Activated B cell treated with CpG ODN at 0.5 μM for 24 hours (primary cell): ENCODE results near the gene GIMAP8. TPM values are rescaled to one million over a fixed set of nuclear protein-coding genes. Genes with fewer than 3 reads are reported as not detected.
A peak's percentile ranks its signal among the peaks of the same experiment; 100 is the strongest.

Source experiments
- ATAC-seq: fragments of 200-7000 bp; cut with Tn5 transposase; one replicate; pipeline ENCODE4 v1.10.0; 2021; ENCODE audit warnings: low read depth, mild to moderate bottlenecking, moderate library complexity
- CTCF ChIA-PET: fragments of 350-600 bp; sonication (Branson Sonifier 250); formaldehyde crosslinking; loops from one replicate; lab custom pipeline; 2021; ENCODE audit warnings: antibody characterized with exemption; lab: Charles Lee
- POLR2A ChIA-PET: fragments of 350-600 bp; sonication (Branson Sonifier 250); formaldehyde crosslinking; loops from one replicate; lab custom pipeline; 2021; ENCODE audit warnings: antibody characterized with exemption; lab: Charles Lee
- DNase-seq: peaks from one replicate; pipeline ENCODE4 v3.0.0; 2022
- H3K27ac Mint-ChIP-seq: one replicate; pipeline ENCODE4 v1.8.0; 2020; ENCODE audit warnings: mixed read lengths
- H3K27me3 Mint-ChIP-seq: one replicate; pipeline ENCODE4 v1.8.0; 2021; ENCODE audit warnings: mixed read lengths
- H3K36me3 Mint-ChIP-seq: one replicate; pipeline ENCODE4 v1.8.0; 2021; ENCODE audit warnings: low read depth, mixed read lengths
- H3K4me1 Mint-ChIP-seq: one replicate; pipeline ENCODE4 v1.8.0; 2021; ENCODE audit warnings: mixed read lengths
- H3K4me3 Mint-ChIP-seq: one replicate; pipeline ENCODE4 v1.8.0; 2020; ENCODE audit warnings: mild to moderate bottlenecking, mixed read lengths
- H3K9me3 Mint-ChIP-seq: one replicate; pipeline ENCODE4 v1.8.0; 2020; ENCODE audit warnings: mixed read lengths
- CTCF ChIP-seq: fragments of 200-600 bp; IDR thresholded peaks from one replicate; pipeline ENCODE4 v1.8.0; 2022; ENCODE audit warnings: antibody characterized with exemption, mild to moderate bottlenecking
- intact Hi-C: fragments of 100-400 bp; cut with micrococcal nuclease; formaldehyde crosslinking; loops from one replicate; pipeline ENCODE4 v1.15.1; 2024
- total RNA-seq: library from RNA; stranded (reverse); gene quantifications from 2 replicates; pipeline ENCODE4 v1.2.3, GENCODE V29; 2022

Gene GIMAP8
- total RNA-seq, 1 donor from 2014 or later: not detected

GRCh38 chr7:150415161-150416153 is 35.0 kb upstream of the GIMAP8 start:
- Mint-ChIP-seq H3K9me3 (no peaks in the 10 kb centered on the region), H3K27me3 (no peaks in the 10 kb centered on the region), H3K4me3 (no peak overlapping the region), H3K27ac (no peak overlapping the region), H3K36me3 (peaks cover 25% of the 10 kb centered on the region), H3K4me1 (peaks cover 16% of the 10 kb centered on the region)
- CTCF ChIA-PET: no interaction called here
- intact Hi-C loops: no loop called here
- no peak for ATAC-seq
- DNase-seq: no peak
- POLR2A ChIA-PET: interaction anchor here (0.6 to 1.3 kb wide), 2 partner anchors 49 to 91 kb away, joined by 3 read pairs; no protein-coding TSS in a partner anchor
- no peak for TF ChIP-seq CTCF

- ATAC-seq (no peak), DNase-seq (no peak)
- peaks cover 9% of the 10 kb centered on the region for H3K36me3 Mint-ChIP-seq
- H3K27ac Mint-ChIP-seq: no peak overlapping the region
- H3K4me3 Mint-ChIP-seq: no peak overlapping the region
- POLR2A ChIA-PET: interaction anchor here (1.2 to 2.2 kb wide), 4 partner anchors 8 to 48 kb away, joined by 3 to 9 read pairs (median 3); no protein-coding TSS in a partner anchor
- H3K4me1 Mint-ChIP-seq: peaks cover 12% of the 10 kb centered on the region
- H3K9me3 Mint-ChIP-seq: no peaks in the 10 kb centered on the region
- H3K27me3 Mint-ChIP-seq: peaks cover 4% of the 10 kb centered on the region
- CTCF ChIA-PET: interaction anchor here (1.2 to 1.7 kb wide), 3 partner anchors 59 to 96 kb away, joined by 3 to 5 read pairs (median 3); no protein-coding TSS in a partner anchor
- intact Hi-C loops: no loop called here
- TF ChIP-seq CTCF: no peak
Measured at GRCh38 chr7:150417239-150417638, 33.2 kb upstream of the GIMAP8 start.

- Mint-ChIP-seq H3K4me1 (peaks cover 12% of the 10 kb centered on the region), H3K36me3 (peaks cover 3% of the 10 kb centered on the region), H3K27ac (no peak overlapping the region), H3K4me3 (no peak overlapping the region), H3K9me3 (no peaks in the 10 kb centered on the region), H3K27me3 (peaks cover 4% of the 10 kb centered on the region)
- DNase-seq (no peak), ATAC-seq (no peak)
- intact Hi-C loops: no loop called here
- POLR2A ChIA-PET: interaction anchor here (1.2 to 2.2 kb wide), 4 partner anchors 9 to 48 kb away, joined by 3 to 9 read pairs (median 3); no protein-coding TSS in a partner anchor
- TF ChIP-seq CTCF: no peak
- CTCF ChIA-PET: interaction anchor here (0.9 to 1.7 kb wide), 4 partner anchors 51 to 97 kb away, joined by 3 to 5 read pairs (median 3); no protein-coding TSS in a partner anchor
Measured at GRCh38 chr7:150417863-150418262, 32.6 kb upstream of the GIMAP8 start.

- Mint-ChIP-seq H3K4me1 (peaks cover 7% of the 10 kb centered on the region), H3K9me3 (no peaks in the 10 kb centered on the region), H3K4me3 (no peak overlapping the region), H3K27ac (no peak overlapping the region), H3K36me3 (no peaks in the 10 kb centered on the region), H3K27me3 (peaks cover 7% of the 10 kb centered on the region)
- DNase-seq (peak; percentile 8), ATAC-seq (no peak)
- TF ChIP-seq CTCF: no peak
- CTCF ChIA-PET: interaction anchor here (1.6 to 2.4 kb wide), 4 partner anchors 11 to 65 kb away, joined by 5 to 13 read pairs (median 10); a partner anchor contains a TSS
- POLR2A ChIA-PET: interaction anchor here (1.5 to 1.6 kb wide), 2 partner anchors 40 to 64 kb away, joined by 4 to 5 read pairs; no protein-coding TSS in a partner anchor
- intact Hi-C loops: no loop called here
Measured at GRCh38 chr7:150420242-150420641, 30.2 kb upstream of the GIMAP8 start.
